ENCODE measurements around the gene TTYH1. TPM values are rescaled to one million over a fixed set of nuclear protein-coding genes. Genes with fewer than 3 reads are reported as not detected.
A peak's percentile ranks its signal among the peaks of the same experiment; 100 is the strongest.

Gene TTYH1
- total RNA-seq, 1 experiment from 2014 or later, result not detected

DNA sequence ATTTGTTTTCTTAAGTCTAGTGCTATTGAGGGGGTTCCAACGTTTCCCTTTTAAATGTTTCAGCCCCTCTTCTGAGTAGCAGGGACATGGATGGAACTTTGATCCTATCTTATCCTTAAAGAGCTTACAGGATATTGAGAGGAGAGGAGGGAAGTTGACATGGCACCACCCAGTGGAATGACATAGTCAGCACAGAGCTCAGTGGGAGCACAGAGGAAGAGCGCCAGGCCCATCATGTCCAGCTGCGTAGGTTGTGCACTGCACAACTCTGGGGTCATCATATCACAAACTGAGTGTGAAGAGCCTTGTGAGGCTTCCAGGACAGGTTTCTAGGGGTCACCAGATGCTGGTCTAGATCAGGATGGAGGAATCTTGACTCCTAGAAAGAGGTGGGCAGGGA lies 62.4 kb downstream of the TTYH1 start:
- DNase-seq (ENCODE audit: low read depth), result no peak

DNA sequence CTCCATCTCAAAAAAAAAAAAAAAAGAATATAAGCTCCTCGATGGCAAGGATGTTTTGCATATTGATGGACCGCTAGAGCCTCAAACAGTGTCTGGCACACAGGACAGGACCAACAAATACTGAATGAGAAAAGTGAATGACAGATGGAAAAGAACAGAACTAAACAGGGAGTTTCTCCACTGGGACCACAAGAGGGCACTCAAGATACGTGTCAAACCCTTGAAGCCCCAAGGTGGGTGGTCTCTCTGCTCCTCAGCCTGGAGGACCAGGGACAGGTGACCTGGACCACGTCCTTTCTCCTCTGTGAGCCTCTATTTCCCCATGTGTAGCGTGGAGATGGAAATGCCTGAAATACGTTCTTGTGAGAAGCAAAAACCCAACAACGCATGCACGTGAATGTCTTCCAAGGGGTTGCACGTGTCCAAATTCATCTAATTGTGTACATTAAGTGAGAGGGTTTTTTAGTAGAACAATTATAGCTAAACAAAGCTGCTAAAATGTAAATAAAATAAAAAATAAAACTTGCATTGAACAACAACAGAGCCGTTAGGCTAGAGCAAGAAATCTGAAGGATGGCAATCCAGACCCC lies 63.5 kb downstream of the TTYH1 start:
- peak; percentile 63 for DNase-seq (ENCODE audit: low read depth)

DNA sequence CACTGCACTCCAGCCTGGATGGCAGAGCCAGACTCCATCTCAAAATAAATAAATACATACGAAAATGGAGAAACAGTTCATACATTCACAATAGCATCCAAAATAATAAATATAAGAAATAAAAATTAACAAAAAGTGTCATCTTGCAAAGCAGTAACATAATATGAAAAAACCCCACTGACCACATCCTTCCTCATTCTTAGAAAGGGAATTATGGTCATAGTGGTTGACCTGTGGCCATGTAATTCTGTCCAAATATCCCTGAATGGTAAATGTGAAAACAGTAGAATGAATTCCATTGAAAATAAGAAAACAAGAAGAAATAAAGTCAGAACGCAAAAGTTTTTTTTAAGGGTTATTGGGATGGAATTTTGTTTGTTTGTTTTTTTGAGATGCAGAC lies 64.8 kb downstream of the TTYH1 start:
- no peak for DNase-seq (ENCODE audit: low read depth)

DNA sequence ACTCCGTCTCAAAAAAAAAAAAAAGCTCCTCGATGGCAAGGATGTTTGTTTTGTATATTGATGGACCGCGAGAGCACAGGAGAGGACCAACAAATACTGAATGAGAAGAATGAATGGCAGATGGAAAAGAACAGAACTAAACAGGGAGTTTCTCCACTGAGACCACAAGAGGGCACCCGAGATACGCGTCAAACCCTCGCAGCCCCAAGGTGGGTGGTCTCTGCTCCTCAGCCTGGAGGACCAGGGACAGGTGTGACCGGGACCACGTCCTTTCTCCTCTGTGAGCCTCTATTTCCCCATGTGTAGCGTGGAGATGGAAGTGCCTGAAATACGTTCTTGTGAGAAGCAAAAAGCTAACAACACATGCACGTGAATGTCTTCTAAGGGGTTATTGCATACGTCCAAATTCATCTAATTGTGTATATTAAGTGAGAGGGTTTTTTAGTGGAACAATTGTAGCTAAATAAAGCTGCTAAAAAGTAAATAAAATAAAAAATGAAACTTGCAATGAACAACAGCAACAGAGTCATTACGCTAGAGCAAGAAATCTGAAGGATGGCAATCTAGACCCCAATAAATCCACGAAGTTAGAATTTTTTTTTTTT lies 66.2 kb downstream of the TTYH1 start:
- DNase-seq (ENCODE audit: low read depth), result peak; percentile 70

DNA sequence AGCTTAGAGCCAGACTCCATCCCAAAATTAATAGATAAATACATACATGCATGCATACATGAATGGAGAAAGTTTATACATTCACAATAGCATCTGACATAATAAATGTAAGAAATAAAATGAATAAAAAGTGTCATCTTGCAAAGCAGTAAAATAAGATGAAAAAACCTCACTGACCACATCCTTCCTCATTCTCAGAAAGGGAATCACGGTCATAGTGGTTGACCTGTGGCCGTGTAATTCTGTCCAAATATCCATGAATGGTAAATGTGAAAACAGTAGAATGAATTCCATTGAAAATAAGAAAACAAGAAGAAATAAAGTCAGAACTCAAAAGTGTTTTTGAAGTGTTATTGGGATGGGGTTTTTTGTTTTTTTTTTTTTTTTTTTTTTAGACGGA lies 67.6 kb downstream of the TTYH1 start:
- no peak for DNase-seq (ENCODE audit: low read depth)

DNA sequence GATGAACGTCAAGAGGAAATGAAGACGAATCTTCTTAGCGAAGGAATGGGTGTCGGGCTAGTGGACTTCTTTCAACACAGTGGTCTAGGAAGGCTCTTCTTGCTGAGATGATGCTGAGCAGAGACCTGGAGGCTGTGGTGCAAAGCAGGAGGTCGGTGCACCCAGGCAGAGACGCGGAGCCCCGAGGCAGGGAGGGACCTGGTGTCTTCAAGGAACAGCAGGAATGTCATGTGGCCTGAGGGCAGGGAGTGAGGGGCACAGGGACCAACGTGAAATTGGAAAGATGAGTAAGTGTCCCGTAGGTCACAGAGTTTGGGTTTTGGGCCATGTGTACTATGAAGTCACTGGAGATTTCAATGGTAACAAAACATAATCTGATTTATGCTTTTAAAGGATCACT lies 69.2 kb downstream of the TTYH1 start:
- DNase-seq (ENCODE audit: low read depth), result no peak

DNA sequence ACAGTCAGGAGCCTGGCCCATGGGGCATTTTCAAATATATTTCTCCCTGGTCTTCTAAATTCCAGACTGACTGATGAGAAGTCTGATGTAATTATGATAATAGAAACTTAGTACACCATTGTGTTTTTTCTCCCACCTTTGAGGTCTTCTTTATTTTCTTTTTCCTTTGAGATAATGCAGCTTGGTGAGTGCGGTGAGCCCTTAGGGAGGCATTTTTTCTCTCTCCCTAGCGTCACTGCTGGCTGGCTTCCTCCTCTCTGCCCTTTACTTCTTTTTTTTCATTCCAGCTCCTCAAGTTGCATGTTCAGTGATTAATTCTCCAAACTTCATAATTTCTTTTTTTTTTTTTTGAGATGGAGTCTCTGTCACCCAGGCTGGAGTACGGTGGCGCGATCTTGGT lies 70.6 kb downstream of the TTYH1 start:
- DNase-seq (ENCODE audit: low read depth), result peak; percentile 88

Other genes with a start within 250 kb of the TTYH1 start
- 0.06 TPM in 1 of 2 replicates, not detected in the other for gene TMC4, start 242.3 kb upstream of the TTYH1 start, total RNA-seq (2014; rRNA removed; shearing (Covaris generic))
- 74.9 and 89.3 TPM in 2 replicates for gene MBOAT7, start 225.9 kb upstream of the TTYH1 start, total RNA-seq (2014; rRNA removed; shearing (Covaris generic))
- gene TSEN34, start 224.2 kb upstream of the TTYH1 start, total RNA-seq (2014; rRNA removed; shearing (Covaris generic)), result 88.1 and 141 TPM in 2 replicates
- 2,362 and 2,452 TPM in 2 replicates for gene RPS9, start 214.6 kb upstream of the TTYH1 start, total RNA-seq (2014; rRNA removed; shearing (Covaris generic))
- not detected in 2 replicates for gene LILRB3, start 192.5 kb upstream of the TTYH1 start, total RNA-seq (2014; rRNA removed; shearing (Covaris generic))
- gene LILRA6, start 172.7 kb upstream of the TTYH1 start, total RNA-seq (2014; rRNA removed; shearing (Covaris generic)), result not detected in 2 replicates
- gene LILRB5, start 158.2 kb upstream of the TTYH1 start, total RNA-seq (2014; rRNA removed; shearing (Covaris generic)), result not detected in 2 replicates
- not detected in 2 replicates for gene LILRB2, start 134.4 kb upstream of the TTYH1 start, total RNA-seq (2014; rRNA removed; shearing (Covaris generic))
- gene LILRA5, start 102.3 kb upstream of the TTYH1 start, total RNA-seq (2014; rRNA removed; shearing (Covaris generic)), result not detected in 2 replicates
- gene LILRA4, start 76.3 kb upstream of the TTYH1 start, total RNA-seq (2014; rRNA removed; shearing (Covaris generic)), result not detected in 2 replicates
- not detected in 2 replicates for gene LAIR1, start 50.5 kb upstream of the TTYH1 start, total RNA-seq (2014; rRNA removed; shearing (Covaris generic))
- gene LENG8, start 33.7 kb downstream of the TTYH1 start, total RNA-seq (2014; rRNA removed; shearing (Covaris generic)), result 5.1 and 9.0 TPM in 2 replicates
- 2.1 and 3.9 TPM in 2 replicates for gene LENG9, start 48.3 kb downstream of the TTYH1 start, total RNA-seq (2014; rRNA removed; shearing (Covaris generic))
- 9.5 and 15.4 TPM in 2 replicates for gene CDC42EP5, start 57.8 kb downstream of the TTYH1 start, total RNA-seq (2014; rRNA removed; shearing (Covaris generic))
- gene LAIR2, start 87.4 kb downstream of the TTYH1 start, total RNA-seq (2014; rRNA removed; shearing (Covaris generic)), result not detected in 2 replicates
- not detected in 2 replicates for gene LILRA2, start 158.3 kb downstream of the TTYH1 start, total RNA-seq (2014; rRNA removed; shearing (Covaris generic))
- not detected in 2 replicates for gene LILRA1, start 178.2 kb downstream of the TTYH1 start, total RNA-seq (2014; rRNA removed; shearing (Covaris generic))
- not detected in 2 replicates for gene LILRB1, start 215.0 kb downstream of the TTYH1 start, total RNA-seq (2014; rRNA removed; shearing (Covaris generic))
- gene LILRB4, start 247.5 kb downstream of the TTYH1 start, total RNA-seq (2014; rRNA removed; shearing (Covaris generic)), result 0.69 and 2.3 TPM in 2 replicates